ENCODE measurements around the gene PDIK1L. TPM values are rescaled to one million over a fixed set of nuclear protein-coding genes. Genes with fewer than 3 reads are reported as not detected.
A peak's percentile ranks its signal among the peaks of the same experiment; 100 is the strongest.

The PDIK1L gene
- total RNA-seq, 1 experiment from 2014 or later = 5.6 TPM

- Mint-ChIP-seq H3K27ac (peak overlapping the region in 1 of 3 experiments; percentile 4; a peak in 1 of 7 replicates), H3K27me3 (ENCODE audit: low read depth) (peaks cover 32% of the 10 kb centered on the region), H3K36me3 (ENCODE audit: insufficient read depth in 1 of 3, low read depth in 3 of 3) (no peaks in the 10 kb centered on the region; a peak in 1 of 7 replicates), H3K4me3 (no peak overlapping the region), H3K9me3 (no peaks in the 10 kb centered on the region; a peak in 1 of 5 replicates), H3K4me1 (peaks cover 3% of the 10 kb centered on the region in 2 experiments)
- Histone ChIP-seq H3K79me2 (ENCODE audit: insufficient read depth, low read length) (no peaks in the 10 kb centered on the region), H3K4ac (ENCODE audit: low read depth, low read length) (no peak overlapping the region), H2BK5ac (ENCODE audit: insufficient read length, low read length) (no peak overlapping the region), H4K20me1 (ENCODE audit: control insufficient read depth, insufficient read depth, insufficient read length) (no peaks in the 10 kb centered on the region), H2AK5ac (ENCODE audit: insufficient read length, low read length) (no peak overlapping the region), H4K91ac (ENCODE audit: insufficient read length, low read depth, low read length) (no peak overlapping the region), H4K8ac (replicated peaks; ENCODE audit: insufficient read length, low read depth, low read length) (no peak overlapping the region), H3K56ac (ENCODE audit: insufficient read length, low read depth, low read length) (no peak overlapping the region), H3K4me2 (ENCODE audit: insufficient read depth, insufficient read length, low read length) (no peak overlapping the region), H3K23ac (ENCODE audit: insufficient read length, low read depth, low read length) (no peak overlapping the region), H3K9ac (ENCODE audit: extremely low read depth, insufficient read length, low read length) (no peak overlapping the region), H2BK120ac (ENCODE audit: low read depth, low read length, poor library complexity, severe bottlenecking) (no peak overlapping the region), H3K14ac (ENCODE audit: insufficient read depth, low read length) (no peak overlapping the region), H4K5ac (ENCODE audit: insufficient read length, low read depth, low read length) (no peak overlapping the region), H3K23me2 (ENCODE audit: insufficient read length, low read depth, low read length, poor library complexity, severe bottlenecking) (no peaks in the 10 kb centered on the region), H2BK20ac (ENCODE audit: low read depth, low read length, poor library complexity, severe bottlenecking) (no peak overlapping the region), H3K4me1 (ENCODE audit: insufficient read depth, low read length) (no peaks in the 10 kb centered on the region), H3K79me1 (ENCODE audit: insufficient read depth, low read depth, low read length, poor library complexity, severe bottlenecking) (no peaks in the 10 kb centered on the region), H2BK12ac (ENCODE audit: insufficient read length, low read depth, low read length) (no peak overlapping the region), H3K27ac (ENCODE audit: insufficient read length, low read depth, low read length) (no peak overlapping the region), H3T11ph (ENCODE audit: low read length) (no peak overlapping the region), H2BK15ac (ENCODE audit: low read depth, low read length) (no peak overlapping the region), H3K9me3 (ENCODE audit: control insufficient read depth, low read depth, low read length) (no peaks in the 10 kb centered on the region), H2AFZ (ENCODE audit: low read length) (no peak overlapping the region), H3K18ac (ENCODE audit: insufficient read length, low read depth, low read length) (no peak overlapping the region), H3K27me3 (ENCODE audit: insufficient read depth, low read length) (no peaks in the 10 kb centered on the region)
- no peak for TF ChIP-seq CTCF (conservative IDR thresholded peaks at IDR 0.05)
- DNase-seq = no peak
- WGBS (ENCODE audit: extremely low coverage, insufficient read length, low lambda C conversion rate) = no CpG with 5 or more reads among the region's 6 CpGs
These were observed 39.3 kb upstream of the PDIK1L start for GRCh38 chr1:26072305-26072704.
